Endothelial cell (in vitro differentiated cells): Measurements from ENCODE around the gene ZNF366. TPM values are rescaled to one million over a fixed set of nuclear protein-coding genes. Genes with fewer than 3 reads are reported as not detected.
A peak's percentile ranks its signal among the peaks of the same experiment; 100 is the strongest.

ENCODE experiments used
- DNase-seq: peaks from one replicate; pipeline ENCODE4 v3.0.0; 2021; ENCODE audit warnings: low spot score
- H3K27ac Mint-ChIP-seq: one replicate; pipeline ENCODE4 v1.8.0; 2021; ENCODE audit warnings: mixed read lengths, inconsistent platforms; ENCODE audit not compliant: unreplicated experiment
- H3K27me3 Mint-ChIP-seq: one replicate; pipeline ENCODE4 v1.8.0; 2021; ENCODE audit warnings: mild to moderate bottlenecking, moderate library complexity, mixed read lengths, inconsistent platforms; ENCODE audit not compliant: unreplicated experiment
- H3K36me3 Mint-ChIP-seq: one replicate; pipeline ENCODE4 v1.8.0; 2021; ENCODE audit warnings: mild to moderate bottlenecking, low read depth, mixed read lengths, inconsistent platforms; ENCODE audit not compliant: unreplicated experiment
- H3K4me1 Mint-ChIP-seq: one replicate; pipeline ENCODE4 v1.8.0; 2021; ENCODE audit warnings: mild to moderate bottlenecking, mixed read lengths, inconsistent platforms; ENCODE audit not compliant: unreplicated experiment
- H3K4me3 Mint-ChIP-seq: one replicate; pipeline ENCODE4 v1.8.0; 2021; ENCODE audit warnings: mild to moderate bottlenecking, mixed read lengths, inconsistent platforms; ENCODE audit not compliant: unreplicated experiment
- H3K9me3 Mint-ChIP-seq: one replicate; pipeline ENCODE4 v1.8.0; 2021; ENCODE audit warnings: mixed read lengths, inconsistent platforms; ENCODE audit not compliant: unreplicated experiment
- total RNA-seq: library from RNA; stranded (reverse); fragmentation: NEBNext Ultra II Directional; extraction: Animal tissue kit (Norgen Biotek cat#: 25700); gene quantifications from one replicate; pipeline ENCODE4 v1.2.1, GENCODE V29; 2021; ENCODE audit not compliant: unreplicated experiment
- TF ChIP-seq, protein P1 (sequence below): fragments of 200-600 bp; sonication (generic); IDR thresholded peaks from one replicate; pipeline ENCODE4 v1.5.0; 2021; ENCODE audit warnings: antibody characterized with exemption; ENCODE audit not compliant: unreplicated experiment

The ZNF366 gene
- total RNA-seq, 1 donor from 2014 or later = 23.3 TPM

DNA sequence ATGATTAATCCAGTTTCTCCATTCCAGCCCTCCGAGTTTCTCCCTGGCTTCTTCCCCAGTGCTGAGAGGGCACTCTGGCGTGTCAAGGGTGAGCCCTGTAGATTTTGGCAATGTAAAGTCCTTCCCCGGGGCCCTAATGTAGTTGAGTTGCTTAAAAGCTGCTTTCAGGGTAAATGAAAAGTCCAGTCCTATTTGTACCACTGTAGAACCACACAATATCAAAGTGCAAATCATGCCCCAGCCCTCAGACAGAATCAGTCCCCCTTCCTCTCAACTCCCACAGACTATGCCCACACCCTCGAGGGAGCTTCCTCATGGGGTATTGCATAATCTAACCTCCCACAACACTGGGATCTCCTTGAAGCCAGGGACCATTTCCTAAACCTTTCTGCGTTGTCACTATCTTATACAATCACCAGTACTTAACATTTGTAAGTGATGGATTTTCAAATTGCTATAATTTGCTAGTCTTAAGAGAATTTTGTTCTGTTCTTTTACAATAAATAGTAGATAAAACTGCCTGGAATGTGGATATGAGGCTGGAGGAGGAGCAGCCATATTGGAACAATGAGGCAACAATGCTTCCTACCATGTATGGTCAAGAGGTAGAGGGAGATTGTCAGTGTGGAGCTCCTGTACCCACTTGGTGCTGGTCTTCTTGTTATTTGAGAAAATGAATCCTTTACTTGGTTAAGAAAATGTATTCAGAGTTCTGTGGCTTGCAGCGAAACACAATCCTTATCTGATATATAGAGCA, 34.4 kb downstream of the ZNF366 start:
- H3K36me3 Mint-ChIP-seq = peaks cover 43% of the 10 kb centered on the region
- peaks cover 10% of the 10 kb centered on the region for H3K4me1 Mint-ChIP-seq
- H3K27me3 Mint-ChIP-seq = peaks cover 2% of the 10 kb centered on the region
- no peak overlapping the region for H3K27ac Mint-ChIP-seq
- H3K4me3 Mint-ChIP-seq = no peak overlapping the region
- DNase-seq = no peak
- H3K9me3 Mint-ChIP-seq = no peaks in the 10 kb centered on the region
- TF ChIP-seq, protein P1, sequence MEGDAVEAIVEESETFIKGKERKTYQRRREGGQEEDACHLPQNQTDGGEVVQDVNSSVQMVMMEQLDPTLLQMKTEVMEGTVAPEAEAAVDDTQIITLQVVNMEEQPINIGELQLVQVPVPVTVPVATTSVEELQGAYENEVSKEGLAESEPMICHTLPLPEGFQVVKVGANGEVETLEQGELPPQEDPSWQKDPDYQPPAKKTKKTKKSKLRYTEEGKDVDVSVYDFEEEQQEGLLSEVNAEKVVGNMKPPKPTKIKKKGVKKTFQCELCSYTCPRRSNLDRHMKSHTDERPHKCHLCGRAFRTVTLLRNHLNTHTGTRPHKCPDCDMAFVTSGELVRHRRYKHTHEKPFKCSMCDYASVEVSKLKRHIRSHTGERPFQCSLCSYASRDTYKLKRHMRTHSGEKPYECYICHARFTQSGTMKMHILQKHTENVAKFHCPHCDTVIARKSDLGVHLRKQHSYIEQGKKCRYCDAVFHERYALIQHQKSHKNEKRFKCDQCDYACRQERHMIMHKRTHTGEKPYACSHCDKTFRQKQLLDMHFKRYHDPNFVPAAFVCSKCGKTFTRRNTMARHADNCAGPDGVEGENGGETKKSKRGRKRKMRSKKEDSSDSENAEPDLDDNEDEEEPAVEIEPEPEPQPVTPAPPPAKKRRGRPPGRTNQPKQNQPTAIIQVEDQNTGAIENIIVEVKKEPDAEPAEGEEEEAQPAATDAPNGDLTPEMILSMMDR = no peak

DNA sequence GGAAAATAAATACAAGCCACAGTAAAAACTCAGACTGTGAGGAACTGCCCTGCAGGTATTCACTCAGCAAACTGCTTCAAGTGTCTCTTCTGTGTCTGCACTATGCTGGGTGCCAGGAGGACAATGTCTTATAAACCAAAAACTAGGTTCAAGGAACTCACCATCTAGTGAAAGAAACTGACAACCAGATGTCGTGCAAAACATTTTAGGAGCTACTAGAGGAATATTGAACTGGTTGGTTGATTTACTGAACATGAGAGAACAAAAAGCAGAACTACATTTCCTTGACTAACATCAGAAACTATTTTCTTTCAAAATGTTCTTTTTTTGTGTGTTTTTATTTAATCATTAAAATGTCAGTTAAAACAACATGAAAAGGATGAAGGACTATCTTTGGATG, 35.2 kb downstream of the ZNF366 start:
- Mint-ChIP-seq H3K27ac (no peak overlapping the region), H3K4me1 (peaks cover 10% of the 10 kb centered on the region), H3K4me3 (no peak overlapping the region), H3K9me3 (no peaks in the 10 kb centered on the region), H3K36me3 (peaks cover 43% of the 10 kb centered on the region), H3K27me3 (peaks cover 2% of the 10 kb centered on the region)
- TF ChIP-seq, protein P1 = no peak
- DNase-seq = no peak

DNA sequence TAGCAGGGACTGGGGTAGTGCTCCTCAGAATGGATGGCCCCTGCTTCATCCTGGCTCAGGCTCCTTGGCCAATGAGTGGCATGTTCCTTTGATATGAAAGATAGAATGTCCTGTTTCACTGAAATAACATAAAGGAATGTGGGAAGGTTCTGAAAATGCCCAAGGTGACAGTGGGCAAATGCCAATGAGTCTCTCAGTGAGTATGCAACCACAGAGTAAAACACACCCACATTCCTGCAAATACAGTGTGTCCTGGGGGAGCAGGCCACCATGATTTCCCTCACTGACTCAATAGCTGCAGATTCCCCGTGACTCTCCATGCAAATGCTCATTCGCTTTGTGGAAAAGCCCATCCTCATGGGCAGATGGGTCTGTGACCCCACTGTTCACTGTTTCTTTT, 36.4 kb downstream of the ZNF366 start:
- no peak for DNase-seq
- Mint-ChIP-seq H3K9me3 (no peaks in the 10 kb centered on the region), H3K27ac (no peak overlapping the region), H3K27me3 (peaks cover 2% of the 10 kb centered on the region), H3K36me3 (peaks cover 36% of the 10 kb centered on the region), H3K4me3 (peak overlapping the region; percentile 1), H3K4me1 (peaks cover 13% of the 10 kb centered on the region)
- TF ChIP-seq, protein P1 = no peak

DNA sequence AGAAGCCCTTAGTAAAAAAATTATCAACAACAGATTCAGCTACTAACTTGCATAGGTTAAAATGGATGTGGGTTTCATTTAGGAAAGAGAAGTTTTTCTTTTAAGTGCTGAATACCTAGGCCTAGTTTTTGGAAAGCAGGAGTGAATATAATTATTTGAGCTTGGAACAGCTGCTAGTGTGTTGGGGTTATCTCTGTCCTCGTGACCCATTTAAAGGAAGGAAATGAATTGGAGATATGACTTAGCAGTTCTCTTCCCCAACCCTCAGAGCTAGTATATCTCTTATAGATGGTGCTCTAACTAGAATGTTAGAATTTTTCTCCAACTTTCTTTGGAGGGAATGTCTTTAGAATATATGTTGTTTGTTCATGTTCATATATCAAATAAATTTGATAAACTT, 38.6 kb downstream of the ZNF366 start:
- Mint-ChIP-seq H3K4me1 (peaks cover 24% of the 10 kb centered on the region), H3K27me3 (peaks cover 3% of the 10 kb centered on the region), H3K9me3 (no peaks in the 10 kb centered on the region), H3K36me3 (peaks cover 43% of the 10 kb centered on the region), H3K27ac (no peak overlapping the region), H3K4me3 (peak overlapping the region; percentile 32)
- TF ChIP-seq, protein P1 = no peak
- no peak for DNase-seq

DNA sequence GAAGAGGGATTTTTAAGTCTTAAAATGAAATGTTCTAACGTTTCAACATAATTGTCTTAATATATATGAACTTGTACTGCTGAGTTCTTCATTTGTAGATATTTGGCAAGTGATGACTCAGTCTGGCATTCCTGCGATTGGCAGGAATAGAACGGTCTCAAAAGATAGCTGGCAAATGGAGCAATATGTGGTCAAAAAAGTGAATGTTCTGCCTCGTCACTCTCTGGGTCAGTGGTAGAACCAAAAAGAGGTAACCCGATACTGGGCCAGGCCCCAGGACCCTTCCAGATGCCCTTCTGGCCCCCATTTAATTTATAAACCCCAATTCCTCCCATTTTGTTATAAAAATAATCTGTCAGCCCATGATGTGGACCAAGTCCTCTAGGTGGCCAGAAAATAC, 39.2 kb downstream of the ZNF366 start:
- peaks cover 46% of the 10 kb centered on the region for H3K36me3 Mint-ChIP-seq
- no peak overlapping the region for H3K27ac Mint-ChIP-seq
- no peak overlapping the region for H3K4me3 Mint-ChIP-seq
- no peak for DNase-seq
- no peaks in the 10 kb centered on the region for H3K9me3 Mint-ChIP-seq
- H3K4me1 Mint-ChIP-seq = peaks cover 28% of the 10 kb centered on the region
- peaks cover 3% of the 10 kb centered on the region for H3K27me3 Mint-ChIP-seq
- TF ChIP-seq, protein P1 = no peak
